GM12878 (cell line): ENCODE results near the gene CD63.

Source experiments
- BCL11A ChIP-seq: IDR thresholded peaks from 2 replicates; pipeline ENCODE4 v1.6.1; 2011; ENCODE audit warnings: low read depth, low read length
- CBFB ChIP-seq: IDR thresholded peaks from 2 replicates; pipeline ENCODE4 v1.6.1; 2016; ENCODE audit warnings: antibody characterized with exemption, low read depth
- EP300 ChIP-seq, 2 experiments: fragments of 150-350 bp in 1 of 2; IDR thresholded peaks; 2 replicates each; pipeline ENCODE4 v1.6.1; 2011 to 2012; ENCODE audit warnings: low read depth in 2 of 2, low read length in 2 of 2, borderline replicate concordance in 1 of 2, improper control_type of control experiment in 1 of 2, inconsistent platforms in 1 of 2; ENCODE audit not compliant: control insufficient read depth in 1 of 2
- HDGF ChIP-seq: fragments of 450-650 bp; IDR thresholded peaks from 2 replicates; pipeline ENCODE4 v1.6.1; 2016; ENCODE audit warnings: antibody characterized with exemption
- MXI1 ChIP-seq: fragments of 150-350 bp; IDR thresholded peaks from 2 replicates; pipeline ENCODE4 v1.6.1; 2011; ENCODE audit warnings: low read depth, mild to moderate bottlenecking, inconsistent platforms, low read length, improper control_type of control experiment
- POLR2A ChIP-seq: IDR thresholded peaks from 2 replicates; pipeline ENCODE4 v1.6.1; 2011; ENCODE audit warnings: low read depth, mild to moderate bottlenecking, low read length
- WRNIP1 ChIP-seq: IDR thresholded peaks from 2 replicates; pipeline ENCODE4 v1.6.1; 2011; ENCODE audit warnings: low read depth, low read length, improper control_type of control experiment, borderline replicate concordance
- ZNF384 ChIP-seq: IDR thresholded peaks from 2 replicates; pipeline ENCODE4 v1.6.1; 2012; ENCODE audit warnings: low read depth, mild to moderate bottlenecking, low read length, improper control_type of control experiment, borderline replicate concordance
- ZSCAN29 ChIP-seq: fragments of 450-650 bp; IDR thresholded peaks from 2 replicates; pipeline ENCODE4 v1.6.1; 2017; ENCODE audit warnings: mild to moderate bottlenecking, moderate library complexity
- TF ChIP-seq, protein P1 (sequence below), 3 experiments: IDR thresholded peaks in 2 of 3; conservative IDR thresholded peaks in 1 of 3; 2 replicates each; pipeline ENCODE4 v1.5.1; 2011; ENCODE audit warnings: low read depth in 3 of 3, low read length in 3 of 3, mild to moderate bottlenecking in 3 of 3, control low read depth in 2 of 3, moderate library complexity in 2 of 3, inconsistent platforms in 1 of 3, mixed read lengths in 1 of 3; ENCODE audit not compliant: control insufficient read depth in 2 of 3, insufficient read depth in 1 of 3; ENCODE audit errors: extremely low read depth in 1 of 3
- TF ChIP-seq, protein P2 (sequence below): IDR thresholded peaks from 2 replicates; pipeline ENCODE4 v1.6.1; 2012; ENCODE audit warnings: low read depth, low read length, improper control_type of control experiment

DNA sequence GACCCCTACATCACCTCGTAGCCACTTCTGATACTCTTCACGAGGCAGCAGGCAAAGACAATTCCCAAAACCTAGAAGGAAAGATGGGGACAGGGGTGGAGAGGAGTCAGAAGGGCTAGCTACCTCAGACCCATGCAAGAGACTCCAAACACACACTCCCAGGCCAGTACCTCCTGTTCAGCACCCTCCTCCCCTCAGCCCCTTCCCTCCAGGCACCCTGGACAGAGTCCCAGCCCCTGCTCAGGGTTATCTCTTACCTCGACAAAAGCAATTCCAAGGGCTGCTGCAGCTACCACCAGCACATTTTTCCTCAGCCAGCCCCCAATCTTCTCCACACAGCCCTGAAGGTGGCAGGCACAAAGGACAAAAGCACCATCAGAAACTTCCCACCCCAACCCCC is 3.3 kb downstream of the CD63 start:
- TF ChIP-seq MXI1 = no peak
- TF ChIP-seq HDGF = no peak
- TF ChIP-seq CBFB = no peak
- no peak for TF ChIP-seq EP300 (IDR thresholded peaks at IDR 0.05; ENCODE audit: borderline replicate concordance in 1 of 2, control insufficient read depth in 1 of 2, low read depth in 2 of 2, low read length in 2 of 2)
- TF ChIP-seq, protein P1, sequence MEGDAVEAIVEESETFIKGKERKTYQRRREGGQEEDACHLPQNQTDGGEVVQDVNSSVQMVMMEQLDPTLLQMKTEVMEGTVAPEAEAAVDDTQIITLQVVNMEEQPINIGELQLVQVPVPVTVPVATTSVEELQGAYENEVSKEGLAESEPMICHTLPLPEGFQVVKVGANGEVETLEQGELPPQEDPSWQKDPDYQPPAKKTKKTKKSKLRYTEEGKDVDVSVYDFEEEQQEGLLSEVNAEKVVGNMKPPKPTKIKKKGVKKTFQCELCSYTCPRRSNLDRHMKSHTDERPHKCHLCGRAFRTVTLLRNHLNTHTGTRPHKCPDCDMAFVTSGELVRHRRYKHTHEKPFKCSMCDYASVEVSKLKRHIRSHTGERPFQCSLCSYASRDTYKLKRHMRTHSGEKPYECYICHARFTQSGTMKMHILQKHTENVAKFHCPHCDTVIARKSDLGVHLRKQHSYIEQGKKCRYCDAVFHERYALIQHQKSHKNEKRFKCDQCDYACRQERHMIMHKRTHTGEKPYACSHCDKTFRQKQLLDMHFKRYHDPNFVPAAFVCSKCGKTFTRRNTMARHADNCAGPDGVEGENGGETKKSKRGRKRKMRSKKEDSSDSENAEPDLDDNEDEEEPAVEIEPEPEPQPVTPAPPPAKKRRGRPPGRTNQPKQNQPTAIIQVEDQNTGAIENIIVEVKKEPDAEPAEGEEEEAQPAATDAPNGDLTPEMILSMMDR (IDR thresholded peaks at IDR 0.05 in 2 of 3, conservative IDR thresholded peaks at IDR 0.05 in 1 of 3; ENCODE audit: control insufficient read depth in 2 of 3, extremely low read depth in 1 of 3, insufficient read depth in 1 of 3, low read depth in 3 of 3, low read length in 3 of 3) = no peak
- TF ChIP-seq ZSCAN29 = no peak
- no peak for TF ChIP-seq ZNF384
- TF ChIP-seq BCL11A = no peak
- TF ChIP-seq, protein P2, sequence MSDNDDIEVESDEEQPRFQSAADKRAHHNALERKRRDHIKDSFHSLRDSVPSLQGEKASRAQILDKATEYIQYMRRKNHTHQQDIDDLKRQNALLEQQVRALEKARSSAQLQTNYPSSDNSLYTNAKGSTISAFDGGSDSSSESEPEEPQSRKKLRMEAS = no peak
- TF ChIP-seq POLR2A = no peak
- TF ChIP-seq WRNIP1 = no peak
